Measurements from ENCODE around the gene DNAJB6.

The DNAJB6 gene

DNA sequence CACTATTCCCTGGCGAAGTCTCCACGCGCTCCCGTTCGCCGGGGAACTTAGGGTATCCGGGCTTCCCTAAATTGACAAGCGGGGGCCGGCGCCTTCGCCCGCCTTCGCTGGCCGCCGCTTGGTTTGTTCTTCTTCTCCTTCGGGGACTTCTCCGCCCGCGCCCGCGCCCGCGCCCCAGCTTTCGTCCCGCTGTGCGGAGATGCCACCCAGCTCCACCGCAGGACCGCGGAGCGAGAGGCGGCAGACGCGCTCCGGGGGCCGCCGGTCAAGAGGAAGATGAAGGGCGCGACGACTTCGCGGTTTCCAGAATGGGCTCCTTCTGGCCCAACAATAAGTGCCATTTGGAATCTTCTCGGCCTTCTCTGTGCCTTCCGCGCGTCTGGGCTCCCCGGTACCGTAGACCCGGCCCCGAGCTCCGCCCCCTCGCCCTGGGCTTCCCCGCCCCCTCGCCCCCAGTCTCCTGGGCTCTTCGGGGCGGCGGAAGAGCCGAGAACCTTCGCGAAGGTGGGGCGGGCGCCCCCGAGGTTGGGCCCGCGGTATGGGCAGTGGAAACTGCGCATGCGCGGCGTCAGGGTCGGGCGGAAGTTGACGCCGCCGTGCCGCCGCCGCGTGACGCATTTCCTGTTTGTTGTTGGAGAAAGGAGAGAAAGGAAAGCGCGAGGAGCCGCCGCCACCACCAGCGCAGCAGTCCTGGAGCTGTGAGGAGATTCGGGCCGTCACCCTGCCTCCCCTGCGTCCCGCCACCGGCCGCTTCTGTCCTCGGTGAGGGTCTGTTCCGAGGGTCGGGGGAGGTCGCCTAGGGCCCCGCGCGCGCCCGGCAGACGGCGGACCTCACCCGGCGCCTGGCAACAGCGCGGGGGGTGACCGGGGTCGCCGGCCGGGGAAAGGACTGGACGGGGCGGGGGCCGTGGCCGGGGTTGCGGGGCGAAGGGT, at the start of gene DNAJB6:
Gene DNAJB6, plus strand, starts transcription at position 622 of the 933 bp plus-strand sequence. CDS start 21,569 bp downstream, outside the sequence.
- in situ Hi-C loops (cut with HindIII; ENCODE audit: low sequenced_read_pairs), result no loop called here

DNA sequence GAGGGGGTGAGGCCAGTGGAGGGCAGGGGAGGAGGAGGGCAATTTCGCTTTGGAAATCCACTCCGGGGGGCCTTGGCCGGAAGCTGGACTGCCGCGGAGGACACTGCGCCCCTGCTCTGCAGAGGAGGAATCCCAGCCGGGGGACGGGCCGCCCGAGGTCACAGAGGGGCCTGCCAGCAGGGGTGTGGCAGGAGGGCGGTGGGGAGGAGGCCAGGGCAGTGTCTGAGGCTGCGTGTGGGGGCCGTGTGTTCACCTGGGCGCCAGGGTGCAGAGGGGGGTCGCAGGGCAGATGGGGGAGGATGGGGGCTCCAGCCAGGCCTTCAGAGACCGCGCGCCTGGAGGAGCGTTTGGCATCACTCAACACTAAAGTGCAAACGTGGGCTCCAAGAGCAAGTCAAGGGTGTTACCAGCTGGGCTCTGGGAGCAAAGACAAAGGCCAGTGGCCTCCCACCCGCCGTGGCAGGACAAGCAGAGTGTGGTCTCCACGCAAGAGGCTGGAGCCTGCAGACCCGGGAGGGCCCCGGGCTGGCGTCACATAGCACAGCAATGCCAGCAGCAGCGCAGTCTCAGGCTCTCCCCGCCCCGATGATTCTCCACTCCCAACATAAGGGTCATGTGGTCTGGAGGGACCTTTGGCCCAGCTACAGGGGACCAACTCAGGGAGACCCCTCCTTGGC, 45.3 kb upstream of the DNAJB6 start:
- in situ Hi-C loops (cut with HindIII; ENCODE audit: low sequenced_read_pairs), result no loop called here

DNA sequence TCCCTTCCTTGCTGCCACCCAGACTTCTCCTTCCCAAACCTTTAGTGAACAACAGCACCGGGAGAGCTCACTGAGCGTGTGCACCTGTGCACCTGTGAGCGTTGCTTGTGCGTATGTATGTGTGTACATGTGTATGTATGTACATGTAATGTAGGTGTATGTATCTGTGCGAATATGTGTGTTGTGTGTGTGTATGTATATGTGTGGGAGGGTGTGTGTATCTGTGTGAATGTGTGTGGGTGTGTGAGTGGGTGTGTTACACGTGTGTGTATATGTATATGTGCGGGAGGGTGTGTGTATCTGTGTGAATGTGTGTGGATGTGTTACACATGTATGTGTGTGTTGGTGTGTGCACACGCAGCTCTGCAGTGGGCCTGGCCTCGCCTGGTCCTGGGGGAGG, 44.5 kb upstream of the DNAJB6 start:
- in situ Hi-C loops (cut with HindIII; ENCODE audit: low sequenced_read_pairs), result no loop called here

DNA sequence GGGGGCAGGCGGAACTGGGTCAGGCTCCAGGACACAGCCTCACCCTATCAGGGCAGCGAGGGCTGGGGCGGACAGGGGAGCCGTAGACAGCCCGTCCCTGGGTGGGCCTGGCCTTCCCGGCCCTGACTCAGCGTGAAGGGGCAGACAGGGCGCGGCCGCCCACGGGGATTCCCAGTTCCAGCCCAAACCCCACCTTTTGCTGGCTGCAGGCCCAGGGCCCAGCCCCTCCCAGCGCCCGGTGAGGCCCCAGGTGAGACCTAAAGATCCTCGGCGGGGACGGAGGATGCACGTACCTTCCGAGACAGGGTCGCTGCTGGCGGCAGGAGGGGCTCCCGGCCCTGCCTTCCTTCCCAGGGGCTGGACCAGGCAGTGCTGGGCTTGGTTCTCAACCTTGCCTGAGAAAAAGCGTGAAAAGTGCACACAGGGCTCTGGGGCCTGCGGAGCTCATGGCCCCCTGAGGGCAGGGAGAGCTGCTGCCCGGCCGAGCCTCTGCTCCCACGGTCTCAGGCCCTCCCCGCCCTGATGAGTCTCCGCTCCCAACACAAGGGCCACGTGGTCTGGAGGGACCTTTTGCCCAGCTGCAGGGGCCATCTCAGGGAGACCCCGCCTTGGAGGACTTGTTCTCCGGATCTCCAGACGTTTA, 43.9 kb upstream of the DNAJB6 start:
- in situ Hi-C loops (cut with HindIII; ENCODE audit: low sequenced_read_pairs), result no loop called here

DNA sequence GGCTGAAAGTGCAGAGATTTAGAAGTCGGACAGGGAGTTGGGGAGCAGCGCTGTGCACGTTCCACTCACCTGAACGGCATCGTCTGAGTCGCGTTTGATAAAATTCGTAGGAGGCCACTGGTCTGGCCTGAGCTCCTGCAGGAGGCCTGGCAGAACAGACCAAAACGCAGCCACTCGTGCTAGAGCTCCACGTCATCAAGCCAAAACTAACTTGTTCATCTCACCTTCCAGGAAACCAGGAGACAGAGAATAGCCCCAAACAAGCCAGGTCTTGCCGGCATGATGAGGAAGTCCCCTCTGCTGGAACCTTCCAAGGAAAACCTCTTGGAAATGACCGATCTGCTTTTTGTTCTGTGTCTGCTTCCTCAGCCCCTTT, 43.4 kb upstream of the DNAJB6 start:
- in situ Hi-C loops (cut with HindIII; ENCODE audit: low sequenced_read_pairs), result no loop called here

DNA sequence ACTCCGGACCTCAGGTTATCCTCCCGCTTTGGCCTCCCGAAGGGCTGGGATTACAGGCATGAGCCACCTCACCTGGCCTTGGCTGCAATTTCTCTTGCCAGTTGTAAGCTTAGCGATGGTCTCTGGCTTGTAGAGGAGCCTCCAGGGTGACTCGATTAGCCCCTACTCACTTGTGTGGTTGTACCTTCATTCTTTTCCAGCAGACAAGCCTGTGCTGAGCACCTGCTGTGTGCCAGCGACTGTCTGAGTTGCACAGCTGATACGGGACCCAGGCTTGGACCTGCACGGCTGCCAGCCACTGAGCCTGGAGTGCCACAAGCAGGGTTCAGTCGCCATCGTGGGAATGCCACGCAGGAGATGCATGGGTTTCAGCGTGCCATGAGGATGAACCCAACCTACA, 42.0 kb upstream of the DNAJB6 start:
- in situ Hi-C loops (cut with HindIII; ENCODE audit: low sequenced_read_pairs), result no loop called here

DNA sequence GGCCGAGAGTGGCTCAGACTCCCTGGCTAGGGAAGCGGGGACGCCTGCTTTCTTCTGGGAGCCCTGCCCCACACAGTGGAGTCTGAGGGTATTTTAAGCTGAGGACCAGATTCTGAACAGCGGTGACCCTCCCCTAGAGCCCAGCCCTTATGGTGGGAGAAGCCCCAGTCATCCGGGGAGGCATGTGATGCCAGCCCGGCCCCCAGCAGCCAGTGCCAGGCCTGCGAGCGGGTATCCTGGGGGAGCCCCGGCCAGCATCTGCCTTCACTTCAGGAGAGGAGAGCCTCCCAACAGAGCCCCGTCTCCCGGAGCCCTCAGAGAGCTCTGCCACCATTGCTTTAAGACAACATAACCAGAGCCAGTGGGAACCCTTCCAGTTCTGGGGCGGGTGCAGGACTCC, 41.5 kb upstream of the DNAJB6 start:
- in situ Hi-C loops (cut with HindIII; ENCODE audit: low sequenced_read_pairs), result no loop called here

DNA sequence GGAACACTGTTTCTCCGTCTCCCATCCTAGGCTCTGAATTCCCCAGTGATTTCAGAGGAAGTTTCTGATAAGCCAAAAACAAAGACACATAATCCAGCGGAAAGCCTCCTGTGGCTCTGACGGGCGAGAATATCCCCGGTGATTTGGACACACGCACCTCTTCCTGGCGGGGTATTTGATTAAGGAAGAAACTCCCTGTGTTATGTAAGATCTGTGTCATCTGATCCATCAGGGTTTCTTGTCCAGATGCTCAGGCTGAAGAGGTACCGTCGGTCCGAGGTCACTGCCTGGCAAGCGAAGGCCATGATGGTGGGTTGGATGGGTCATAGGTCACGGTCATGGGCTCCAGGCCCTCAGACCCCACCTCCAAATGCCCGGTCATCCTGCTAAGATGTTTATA, 39.6 kb upstream of the DNAJB6 start:
- in situ Hi-C loops (cut with HindIII; ENCODE audit: low sequenced_read_pairs), result no loop called here

DNA sequence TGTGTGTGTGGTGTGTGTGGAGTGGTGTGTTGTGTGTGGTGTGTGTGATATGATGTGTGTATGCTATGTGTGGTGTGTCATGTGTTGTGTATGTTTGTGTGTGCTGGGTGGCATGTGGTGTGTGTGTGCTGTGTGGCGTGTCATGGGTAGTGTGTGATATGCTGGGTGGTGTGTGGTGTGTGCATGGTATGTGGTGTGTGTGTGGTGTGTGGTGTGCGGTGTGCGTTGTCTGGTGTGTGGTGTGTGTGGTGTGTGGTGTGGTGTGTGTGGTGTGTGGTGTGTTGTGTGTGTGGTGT, 37.5 kb upstream of the DNAJB6 start:
- in situ Hi-C loops (cut with HindIII; ENCODE audit: low sequenced_read_pairs), result no loop called here

DNA sequence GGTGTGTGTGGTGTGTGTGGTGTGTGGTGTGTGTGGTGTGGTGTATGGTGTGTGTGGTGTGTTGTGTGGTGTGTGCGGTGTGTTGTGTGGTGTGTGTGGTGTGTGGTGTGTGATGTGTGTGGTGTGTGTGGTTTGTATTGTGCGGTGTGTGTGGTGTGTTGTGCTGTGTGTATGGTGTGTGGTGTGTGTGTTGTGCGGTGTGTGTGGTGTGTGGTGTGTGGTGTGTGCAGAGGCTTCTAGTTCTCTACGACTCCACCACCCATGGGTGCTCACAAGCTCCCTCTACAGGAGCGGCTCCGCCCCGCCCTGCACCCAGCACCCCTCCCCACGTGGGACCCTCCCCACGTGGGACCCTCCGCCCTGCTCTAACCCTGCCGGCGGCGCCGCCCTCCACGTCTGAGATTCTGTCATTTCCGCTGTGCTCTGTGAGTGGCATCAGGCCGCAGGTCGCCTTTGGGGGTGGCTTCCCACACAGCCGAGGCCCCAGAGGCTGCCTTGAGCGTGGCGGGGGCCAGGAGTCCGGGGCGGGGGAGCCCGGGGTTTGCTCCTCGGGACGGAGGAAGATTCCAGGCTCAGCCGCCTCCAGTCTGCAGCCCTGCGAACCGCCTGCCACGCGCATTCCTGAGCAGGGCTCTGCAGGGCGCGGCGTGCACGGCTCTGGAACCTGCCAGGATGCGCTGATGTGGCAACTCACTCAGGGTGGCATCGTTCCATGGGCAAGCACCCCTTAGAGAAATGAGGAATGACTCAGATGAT, 37.0 kb upstream of the DNAJB6 start:
- in situ Hi-C loops (cut with HindIII; ENCODE audit: low sequenced_read_pairs), result no loop called here

DNA sequence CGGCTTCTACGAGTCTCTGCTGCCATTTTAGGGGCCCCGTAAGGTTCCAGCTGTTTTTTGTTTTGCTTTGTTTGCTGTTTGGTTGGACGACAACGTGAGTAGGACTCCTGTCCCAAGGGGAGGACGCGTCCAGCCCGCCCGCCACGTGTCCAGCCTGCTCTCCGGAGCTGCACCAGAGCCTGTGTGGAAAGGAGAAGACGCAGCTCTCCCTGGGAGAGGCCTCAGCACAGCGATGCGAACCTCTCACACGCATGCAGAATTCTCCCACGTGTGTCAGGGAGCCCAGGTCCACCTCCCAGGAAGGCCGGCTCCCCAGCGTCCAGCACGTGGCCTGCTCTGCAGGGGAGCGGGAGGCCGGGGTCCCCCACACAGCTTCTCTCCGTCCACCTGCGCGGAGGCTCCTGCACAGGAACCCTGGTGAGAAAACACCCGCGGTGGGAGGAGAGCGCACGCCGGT, 36.4 kb upstream of the DNAJB6 start:
- in situ Hi-C loops (cut with HindIII; ENCODE audit: low sequenced_read_pairs), result no loop called here

DNA sequence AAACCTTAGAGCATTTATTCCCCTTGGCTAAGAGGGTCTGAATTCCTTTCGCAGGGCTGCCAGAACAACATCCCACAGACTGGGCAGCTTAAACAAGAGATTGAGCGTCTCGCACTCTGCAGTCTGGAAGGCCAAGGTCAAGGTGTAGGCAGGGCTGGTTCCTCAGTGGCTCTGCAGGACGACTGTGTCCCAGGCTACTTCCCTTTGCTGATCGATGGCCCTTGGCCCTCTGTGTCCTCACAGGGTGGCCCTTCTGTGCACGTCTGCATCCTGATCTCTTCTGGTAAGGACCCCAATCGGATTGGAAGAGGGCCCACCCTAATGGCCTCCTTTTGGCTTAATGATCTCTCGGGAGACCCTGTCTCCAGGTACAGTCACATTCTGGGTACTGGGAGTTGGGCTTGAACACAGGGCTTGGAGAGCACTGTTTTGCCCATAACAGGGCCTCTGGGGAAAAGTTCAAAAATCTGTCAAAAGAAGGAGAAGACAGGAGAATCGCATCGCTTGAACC, 35.1 kb upstream of the DNAJB6 start:
- in situ Hi-C loops (cut with HindIII; ENCODE audit: low sequenced_read_pairs), result no loop called here

DNA sequence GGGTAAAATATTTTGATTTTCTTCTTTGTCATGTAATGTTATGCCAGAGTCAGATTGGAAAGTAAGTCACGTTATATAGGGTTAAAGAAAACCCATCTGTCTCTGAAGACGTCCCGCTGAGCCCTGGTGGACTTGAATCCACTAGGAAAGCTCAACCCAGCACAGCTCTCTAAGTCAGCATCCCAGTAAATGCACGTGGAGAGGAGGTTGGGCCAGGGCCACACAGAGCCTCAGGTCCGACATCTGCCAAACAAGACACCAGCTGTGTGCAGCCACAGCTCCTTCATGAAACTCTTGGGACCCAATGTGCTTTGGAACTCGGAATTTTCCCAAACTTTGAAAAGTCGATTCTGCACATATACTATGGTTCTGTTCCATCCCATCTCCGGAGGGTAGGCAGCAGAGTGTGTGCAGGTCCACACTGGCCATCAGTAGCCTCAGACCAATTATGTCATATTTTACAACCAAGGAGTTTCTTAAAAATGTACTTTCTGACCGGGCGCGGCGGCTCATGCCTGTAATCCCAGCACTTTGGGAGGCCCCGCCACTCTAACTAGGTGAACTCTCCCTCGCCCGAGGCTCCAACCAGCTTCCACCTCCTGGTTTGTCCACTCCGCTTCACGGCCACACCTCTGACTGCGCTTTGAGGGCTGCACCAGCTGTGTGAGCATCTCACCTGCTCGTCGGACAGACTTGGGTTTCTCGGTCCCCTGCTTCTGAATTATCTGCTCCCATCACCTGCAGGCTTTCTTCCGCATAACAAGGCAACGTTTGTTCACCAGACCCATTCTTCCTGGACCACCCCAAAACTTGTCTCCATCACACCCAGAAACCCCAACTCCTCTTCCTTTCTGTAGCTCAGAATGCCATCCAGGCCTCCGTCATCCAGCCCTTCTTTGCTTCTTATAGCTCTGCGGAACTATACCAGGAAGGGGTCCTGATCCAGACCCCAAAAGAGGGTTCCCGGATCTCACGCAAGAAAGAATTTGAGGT, 29.7 kb upstream of the DNAJB6 start:
- in situ Hi-C loops (cut with HindIII; ENCODE audit: low sequenced_read_pairs), result no loop called here

DNA sequence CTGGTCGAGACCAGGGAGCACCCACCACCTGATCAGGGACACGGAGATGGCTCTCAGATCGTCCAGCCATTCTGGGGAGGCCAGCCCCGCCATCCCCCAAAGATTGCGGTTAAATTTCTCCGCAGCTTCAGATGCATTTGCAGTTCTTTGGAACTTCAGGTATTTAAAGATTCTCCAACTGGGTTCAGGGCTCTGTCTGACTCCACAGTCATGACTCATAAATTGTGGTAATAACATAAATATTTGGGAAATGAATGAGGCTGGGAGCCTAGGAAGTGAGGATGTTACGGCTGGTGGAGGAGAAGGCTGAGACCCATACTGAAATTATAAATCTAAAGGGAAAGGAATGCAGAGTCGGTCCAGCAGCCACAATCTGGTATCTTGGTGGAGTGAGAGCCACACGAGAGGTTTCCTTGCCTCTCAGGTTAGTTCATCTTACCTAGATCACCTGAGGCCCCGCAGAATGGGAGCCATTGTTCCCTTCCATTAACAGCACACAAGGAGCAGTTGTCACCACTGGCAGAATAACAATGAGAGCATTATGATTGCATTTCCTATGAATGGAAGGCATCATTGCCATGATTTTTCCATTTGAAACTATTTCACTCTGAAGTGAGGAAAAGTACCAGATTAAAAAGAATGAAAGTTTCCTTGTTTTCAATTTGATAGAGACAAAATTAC, 26.7 kb upstream of the DNAJB6 start:
- in situ Hi-C loops (cut with HindIII; ENCODE audit: low sequenced_read_pairs), result no loop called here

DNA sequence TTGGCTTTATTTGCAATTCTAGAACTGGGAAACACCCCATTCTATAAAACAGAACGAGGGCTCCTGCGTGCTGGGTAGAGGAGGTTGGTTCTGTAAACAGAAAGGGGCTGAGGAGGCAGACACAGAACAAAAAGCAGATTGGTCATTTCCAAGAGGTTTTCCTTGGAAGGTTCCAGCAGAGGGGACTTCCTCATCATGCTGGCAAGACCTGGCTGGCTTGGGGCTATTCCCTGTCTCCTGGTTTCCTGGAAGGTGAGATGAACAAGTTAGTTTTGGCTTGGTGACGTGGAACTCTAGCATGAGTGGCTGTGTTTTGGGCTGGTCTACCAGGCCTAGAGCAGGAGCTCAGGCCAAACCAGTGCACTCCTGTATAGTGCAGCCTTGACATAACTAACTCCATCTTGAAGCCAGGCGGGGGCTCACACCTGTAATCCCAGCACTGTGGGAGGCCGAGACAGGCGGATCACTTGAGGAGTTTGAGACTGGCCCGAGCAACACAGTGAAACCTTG, 26.1 kb upstream of the DNAJB6 start:
- in situ Hi-C loops (cut with HindIII; ENCODE audit: low sequenced_read_pairs), result no loop called here

DNA sequence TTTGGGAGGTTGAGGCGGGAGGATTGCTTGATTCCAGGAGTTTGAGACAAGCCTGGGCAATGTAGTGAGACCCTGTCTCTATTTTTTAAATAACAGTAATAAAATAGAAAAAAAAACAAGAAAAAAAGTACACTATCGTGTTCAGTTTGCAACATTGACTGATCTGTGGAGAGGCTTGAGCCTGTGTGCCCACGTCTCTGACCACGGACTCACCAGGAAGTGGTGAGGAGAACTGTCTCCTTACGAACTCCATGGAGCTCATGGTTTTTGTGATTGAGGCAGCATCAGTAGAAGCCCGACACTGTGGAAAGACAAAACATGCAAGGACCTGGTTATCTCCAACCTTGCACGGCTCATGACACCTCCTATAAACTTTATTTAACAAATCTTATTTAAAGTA, 23.9 kb upstream of the DNAJB6 start:
- in situ Hi-C loops (cut with HindIII; ENCODE audit: low sequenced_read_pairs), result no loop called here

DNA sequence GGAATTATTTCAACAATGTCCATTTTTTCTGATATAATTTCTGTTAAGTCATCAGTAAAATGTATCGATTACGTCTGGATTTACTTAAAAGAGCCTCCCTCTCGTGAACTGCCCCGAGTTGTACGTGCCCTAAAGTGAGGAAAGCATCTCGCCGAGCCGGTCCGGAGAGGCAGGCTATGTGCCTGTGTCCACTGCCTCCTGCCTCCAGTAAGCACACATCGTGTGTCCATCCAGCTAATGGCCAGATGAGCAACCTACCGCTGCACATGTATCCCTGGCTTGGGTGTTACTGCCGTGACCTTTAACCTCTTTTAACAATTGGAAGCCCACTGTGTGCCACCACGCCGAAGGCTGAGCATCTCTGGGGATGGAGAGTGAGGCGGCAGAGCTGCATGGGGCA, 23.2 kb upstream of the DNAJB6 start:
- in situ Hi-C loops (cut with HindIII; ENCODE audit: low sequenced_read_pairs), result no loop called here

DNA sequence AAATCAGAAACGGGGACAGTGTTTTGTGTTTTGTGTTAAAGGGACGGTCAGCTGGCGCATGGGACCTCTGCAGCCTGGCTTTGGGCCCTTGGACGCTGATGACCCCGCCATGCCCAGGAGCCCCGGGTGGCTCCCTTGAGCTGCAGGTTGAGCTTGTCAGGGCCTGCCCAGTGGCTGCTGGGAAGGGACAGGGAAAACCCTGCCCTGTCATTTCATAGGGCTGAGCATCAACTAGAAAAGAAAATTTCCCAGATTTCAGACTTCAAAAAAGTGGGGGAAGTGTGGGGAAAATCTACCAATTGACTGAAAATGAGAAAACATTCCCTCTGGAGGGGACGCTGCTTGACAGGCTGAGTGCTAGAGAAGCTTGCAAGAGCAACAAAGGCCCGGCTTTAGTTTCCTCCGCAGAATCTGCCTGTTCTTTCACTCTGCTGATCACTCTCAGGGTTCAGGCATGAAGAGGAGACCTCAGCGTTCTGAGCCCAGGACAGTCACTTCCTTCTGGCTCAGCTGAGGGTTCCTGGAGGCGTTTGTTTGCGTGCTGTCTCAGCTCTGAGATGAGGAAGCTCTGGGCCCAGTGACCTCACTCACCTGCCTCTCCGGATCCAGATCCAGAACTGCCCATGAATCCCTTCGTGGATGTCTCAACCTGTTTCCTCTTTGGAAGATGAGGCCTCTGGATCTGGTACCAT, 18.6 kb upstream of the DNAJB6 start:
- in situ Hi-C loops (cut with HindIII; ENCODE audit: low sequenced_read_pairs), result no loop called here
